ENCODE data around the gene CREG1. TPM values are rescaled to one million over a fixed set of nuclear protein-coding genes. Genes with fewer than 3 reads are reported as not detected.

Gene CREG1
- total and polyA plus RNA-seq, 2 experiments from 2014 or later, result 127 to 139 TPM

DNA sequence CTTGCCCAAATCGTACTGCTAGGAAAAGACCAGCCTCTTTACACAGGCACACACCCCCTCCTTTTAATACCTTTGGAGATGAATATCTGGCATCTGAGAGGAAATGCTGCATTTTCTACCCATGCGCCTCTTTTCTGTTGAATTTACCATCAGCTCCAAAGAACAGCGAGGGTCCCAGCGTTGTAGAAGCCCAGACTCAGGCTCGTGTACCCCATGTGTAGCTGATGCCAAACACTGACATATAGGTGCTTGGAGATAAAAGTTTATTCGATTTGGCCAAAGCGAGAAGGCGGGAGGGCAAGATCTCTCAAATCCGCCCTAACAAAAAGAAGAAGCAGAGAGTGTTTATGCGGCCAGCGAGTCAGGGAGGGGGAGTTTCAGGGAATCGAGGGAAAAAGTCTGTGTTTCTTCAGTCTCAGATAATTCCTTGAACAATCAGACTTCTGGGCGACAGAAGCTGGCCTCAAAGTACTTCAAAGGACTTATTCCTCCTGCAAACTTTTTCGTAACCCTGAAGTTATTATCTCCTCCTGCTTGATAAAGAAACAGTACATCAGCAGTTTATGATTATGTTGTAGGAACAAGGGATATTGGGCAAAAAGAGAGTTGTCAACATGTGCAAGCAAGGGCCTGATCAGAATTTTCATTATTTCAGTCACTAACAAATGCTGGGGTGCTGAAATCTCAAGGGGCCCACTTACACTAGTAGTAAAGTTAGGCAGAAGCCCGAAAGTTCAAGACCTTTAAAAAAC lies 642 bp upstream of the CREG1 start:
- Histone ChIP-seq H3K27me3 (no peaks in the 10 kb centered on the region), H3K9me3 (ENCODE audit: low read depth) (no peaks in the 10 kb centered on the region), H3K27ac (peak overlapping the region; percentile 73), H3K36me3 (no peaks in the 10 kb centered on the region), H3K4me1 (ENCODE audit: low read depth) (peaks cover 26% of the 10 kb centered on the region), H3K4me3 (peak overlapping the region; percentile 72)
- TF ChIP-seq CTCF (IDR thresholded peaks at IDR 0.05; ENCODE audit: low read depth, low read length), result no peak
- peak in 1 of 2 donors; percentile 18 for DNase-seq (ENCODE audit: low read depth in 1 of 2, low spot score in 1 of 2)

DNA sequence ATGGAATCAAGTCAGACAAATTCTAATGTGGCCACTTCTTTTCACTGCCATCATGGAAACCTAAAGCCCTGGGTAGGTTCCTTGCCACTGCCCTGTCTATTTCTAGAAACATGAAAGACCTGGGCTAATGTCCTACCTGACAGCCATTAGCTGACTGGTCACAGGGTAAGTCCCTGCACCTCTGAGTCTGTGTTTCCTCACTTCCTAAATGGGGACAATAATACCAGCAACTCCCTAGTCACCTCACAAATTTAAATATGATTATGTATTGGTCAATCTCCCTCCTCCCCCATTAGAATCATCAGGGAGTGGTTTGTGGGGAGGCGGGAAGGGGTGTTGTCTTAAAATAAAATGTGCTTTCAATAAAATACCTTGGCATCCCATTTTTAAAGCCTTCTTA lies 2.2 kb downstream of the CREG1 start:
- Histone ChIP-seq H3K27me3 (no peaks in the 10 kb centered on the region), H3K9me3 (ENCODE audit: low read depth) (no peaks in the 10 kb centered on the region), H3K27ac (no peak overlapping the region), H3K4me3 (no peak overlapping the region), H3K4me1 (ENCODE audit: low read depth) (peaks cover 26% of the 10 kb centered on the region), H3K36me3 (peaks cover 11% of the 10 kb centered on the region)
- TF ChIP-seq CTCF (IDR thresholded peaks at IDR 0.05; ENCODE audit: low read depth, low read length), result no peak
- no peak for DNase-seq (ENCODE audit: low read depth in 1 of 2, low spot score in 1 of 2)

DNA sequence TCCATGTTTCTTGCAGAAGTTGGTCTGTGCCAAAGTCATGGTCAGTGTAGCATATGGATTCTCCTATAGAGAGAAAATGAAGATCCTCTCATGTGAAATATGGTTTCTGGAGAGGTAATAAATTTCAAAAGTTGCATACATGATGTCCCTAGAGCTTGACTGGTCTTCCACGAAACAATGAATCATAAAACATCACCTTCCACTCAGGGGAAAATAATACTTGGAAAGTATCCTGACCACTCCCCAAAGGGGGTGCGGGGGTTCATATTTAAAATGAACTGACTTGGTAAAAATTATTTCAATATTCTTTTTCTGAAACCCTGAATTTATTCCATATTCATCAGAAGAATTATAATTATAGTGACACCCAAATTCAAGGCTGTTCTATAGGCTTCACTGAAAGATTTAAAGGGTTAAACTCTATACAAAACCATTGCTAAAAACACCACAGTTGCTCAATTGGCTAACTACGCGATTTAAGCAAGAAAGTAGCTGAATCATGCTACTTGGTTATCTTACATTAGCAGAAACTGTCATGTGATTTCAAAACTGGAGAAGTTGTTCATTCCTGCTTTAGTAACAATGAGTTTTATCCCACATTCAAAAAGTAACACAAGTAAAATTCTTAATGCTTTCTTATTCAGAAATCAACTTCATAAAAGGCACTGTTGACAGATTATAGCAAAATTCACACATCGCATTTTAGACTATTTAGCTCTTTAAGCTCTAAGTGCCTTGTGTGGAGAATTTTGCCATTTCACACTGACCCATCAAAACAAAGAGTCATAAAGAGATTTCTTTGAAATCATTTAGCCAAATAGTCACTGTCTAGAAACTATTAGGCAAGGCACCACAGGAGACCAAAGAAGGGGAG lies 5.3 kb downstream of the CREG1 start:
- H3K9me3 ChIP-seq (ENCODE audit: low read depth), result no peaks in the 10 kb centered on the region
- H3K27ac ChIP-seq, result no peak overlapping the region
- peaks cover 26% of the 10 kb centered on the region for H3K4me1 ChIP-seq (ENCODE audit: low read depth)
- H3K27me3 ChIP-seq, result no peaks in the 10 kb centered on the region
- H3K36me3 ChIP-seq, result peaks cover 29% of the 10 kb centered on the region
- H3K4me3 ChIP-seq, result no peak overlapping the region
- peak in 1 of 2 donors; percentile 92 for DNase-seq (ENCODE audit: low read depth in 1 of 2, low spot score in 1 of 2)
- TF ChIP-seq CTCF (IDR thresholded peaks at IDR 0.05; ENCODE audit: low read depth, low read length), result no peak

- H3K27me3 ChIP-seq, result no peaks in the 10 kb centered on the region
- peaks cover 28% of the 10 kb centered on the region for H3K4me1 ChIP-seq (ENCODE audit: low read depth)
- no peak for DNase-seq (ENCODE audit: low read depth in 1 of 2, low spot score in 1 of 2)
- H3K27ac ChIP-seq, result no peak overlapping the region
- H3K4me3 ChIP-seq, result no peak overlapping the region
- TF ChIP-seq CTCF (IDR thresholded peaks at IDR 0.05; ENCODE audit: low read depth, low read length), result no peak
- H3K9me3 ChIP-seq (ENCODE audit: low read depth), result no peaks in the 10 kb centered on the region
- H3K36me3 ChIP-seq, result peaks cover 29% of the 10 kb centered on the region
Measured at GRCh38 chr1:167546935-167547334, 6.6 kb downstream of the CREG1 start.

DNA sequence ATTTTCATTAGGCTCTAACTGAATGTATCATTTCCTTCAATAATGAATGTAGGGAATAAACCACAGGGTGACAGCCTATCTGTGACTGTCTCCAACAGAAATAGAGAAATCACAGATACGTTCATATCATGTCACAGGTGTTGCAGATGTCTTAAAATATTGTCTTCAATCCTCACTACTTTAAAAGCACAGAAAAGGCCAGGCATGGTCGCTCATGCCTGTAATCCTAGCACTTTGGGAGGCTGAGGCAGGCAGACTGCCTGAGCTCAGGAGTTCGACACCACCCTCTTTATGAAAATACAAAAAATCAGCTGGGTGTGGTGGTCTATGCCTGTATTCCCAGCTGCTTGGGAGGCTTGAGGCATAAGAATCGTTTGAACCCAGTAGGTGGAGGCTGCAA lies 8.2 kb downstream of the CREG1 start:
- DNase-seq (ENCODE audit: low read depth in 1 of 2, low spot score in 1 of 2), result no peak
- TF ChIP-seq CTCF (IDR thresholded peaks at IDR 0.05; ENCODE audit: low read depth, low read length), result no peak
- Histone ChIP-seq H3K36me3 (peaks cover 29% of the 10 kb centered on the region), H3K4me3 (no peak overlapping the region), H3K4me1 (ENCODE audit: low read depth) (peaks cover 14% of the 10 kb centered on the region), H3K27me3 (no peaks in the 10 kb centered on the region), H3K9me3 (ENCODE audit: low read depth) (no peaks in the 10 kb centered on the region), H3K27ac (no peak overlapping the region)
